ENCODE results near the gene ORC6. TPM values are rescaled to one million over a fixed set of nuclear protein-coding genes. Genes with fewer than 3 reads are reported as not detected.

Gene ORC6
- total and polyA plus RNA-seq, 2 experiments from 2014 or later = 15.4 to 15.8 TPM

- 97% methylated on average over 7 of the region's 7 CpGs for WGBS (ENCODE audit: low lambda C conversion rate, missing lambda C conversion rate)
Measured at GRCh38 chr16:46729326-46729995, 40.0 kb downstream of the ORC6 start.

GRCh38 chr16:46730126-46730525, 40.7 kb downstream of the ORC6 start:
- Histone ChIP-seq H3K9me2 (replicated peaks; ENCODE audit: insufficient read depth) (no peaks in the 10 kb centered on the region), H3K4me2 (no peak overlapping the region), H3K27ac (no peak overlapping the region), H3K27me3 (no peaks in the 10 kb centered on the region), H3K4me3 (no peak overlapping the region), H2AFZ (no peak overlapping the region), H4K20me1 (ENCODE audit: insufficient read depth, poor library complexity, severe bottlenecking) (no peaks in the 10 kb centered on the region), H3K36me3 (replicated peaks; ENCODE audit: insufficient read depth, low read depth) (no peaks in the 10 kb centered on the region), H3K4me1 (ENCODE audit: insufficient read depth) (no peaks in the 10 kb centered on the region), H3K79me2 (no peaks in the 10 kb centered on the region), H3K9me3 (ENCODE audit: low read depth) (no peaks in the 10 kb centered on the region)
- WGBS (ENCODE audit: low lambda C conversion rate, missing lambda C conversion rate) = 94% methylated on average over 7 of the region's 8 CpGs
- TF ChIP-seq EZH2 (IDR thresholded peaks at IDR 0.05; ENCODE audit: borderline replicate concordance) (no peak), EZH2phosphoT487 (IDR thresholded peaks at IDR 0.05; ENCODE audit: low read depth, severe bottlenecking, unreplicated experiment) (no peak)
- TF ChIP-seq, protein P1, sequence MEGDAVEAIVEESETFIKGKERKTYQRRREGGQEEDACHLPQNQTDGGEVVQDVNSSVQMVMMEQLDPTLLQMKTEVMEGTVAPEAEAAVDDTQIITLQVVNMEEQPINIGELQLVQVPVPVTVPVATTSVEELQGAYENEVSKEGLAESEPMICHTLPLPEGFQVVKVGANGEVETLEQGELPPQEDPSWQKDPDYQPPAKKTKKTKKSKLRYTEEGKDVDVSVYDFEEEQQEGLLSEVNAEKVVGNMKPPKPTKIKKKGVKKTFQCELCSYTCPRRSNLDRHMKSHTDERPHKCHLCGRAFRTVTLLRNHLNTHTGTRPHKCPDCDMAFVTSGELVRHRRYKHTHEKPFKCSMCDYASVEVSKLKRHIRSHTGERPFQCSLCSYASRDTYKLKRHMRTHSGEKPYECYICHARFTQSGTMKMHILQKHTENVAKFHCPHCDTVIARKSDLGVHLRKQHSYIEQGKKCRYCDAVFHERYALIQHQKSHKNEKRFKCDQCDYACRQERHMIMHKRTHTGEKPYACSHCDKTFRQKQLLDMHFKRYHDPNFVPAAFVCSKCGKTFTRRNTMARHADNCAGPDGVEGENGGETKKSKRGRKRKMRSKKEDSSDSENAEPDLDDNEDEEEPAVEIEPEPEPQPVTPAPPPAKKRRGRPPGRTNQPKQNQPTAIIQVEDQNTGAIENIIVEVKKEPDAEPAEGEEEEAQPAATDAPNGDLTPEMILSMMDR (IDR thresholded peaks at IDR 0.05; ENCODE audit: poor library complexity) = no peak
- DNase-seq (ENCODE audit: low spot score) = no peak

More at GRCh38 chr16:46729326-46729995, 40.0 kb downstream of the ORC6 start:
- H2AFZ ChIP-seq = no peak overlapping the region
- H3K4me1 ChIP-seq (ENCODE audit: insufficient read depth) = no peaks in the 10 kb centered on the region
- no peaks in the 10 kb centered on the region for H3K36me3 ChIP-seq (replicated peaks; ENCODE audit: insufficient read depth, low read depth)
- H3K79me2 ChIP-seq = no peaks in the 10 kb centered on the region
- no peak overlapping the region for H3K27ac ChIP-seq
- H3K4me3 ChIP-seq = no peak overlapping the region
- no peak overlapping the region for H3K4me2 ChIP-seq
- no peaks in the 10 kb centered on the region for H3K9me2 ChIP-seq (replicated peaks; ENCODE audit: insufficient read depth)
- H3K9me3 ChIP-seq (ENCODE audit: low read depth) = peaks cover 3% of the 10 kb centered on the region
- no peak for TF ChIP-seq EZH2 (IDR thresholded peaks at IDR 0.05; ENCODE audit: borderline replicate concordance)
- TF ChIP-seq EZH2phosphoT487 (IDR thresholded peaks at IDR 0.05; ENCODE audit: low read depth, severe bottlenecking, unreplicated experiment) = no peak
- TF ChIP-seq, protein P1 (IDR thresholded peaks at IDR 0.05; ENCODE audit: poor library complexity) = no peak
- DNase-seq (ENCODE audit: low spot score) = no peak
- H3K27me3 ChIP-seq = no peaks in the 10 kb centered on the region
- no peaks in the 10 kb centered on the region for H4K20me1 ChIP-seq (ENCODE audit: insufficient read depth, poor library complexity, severe bottlenecking)

DNA sequence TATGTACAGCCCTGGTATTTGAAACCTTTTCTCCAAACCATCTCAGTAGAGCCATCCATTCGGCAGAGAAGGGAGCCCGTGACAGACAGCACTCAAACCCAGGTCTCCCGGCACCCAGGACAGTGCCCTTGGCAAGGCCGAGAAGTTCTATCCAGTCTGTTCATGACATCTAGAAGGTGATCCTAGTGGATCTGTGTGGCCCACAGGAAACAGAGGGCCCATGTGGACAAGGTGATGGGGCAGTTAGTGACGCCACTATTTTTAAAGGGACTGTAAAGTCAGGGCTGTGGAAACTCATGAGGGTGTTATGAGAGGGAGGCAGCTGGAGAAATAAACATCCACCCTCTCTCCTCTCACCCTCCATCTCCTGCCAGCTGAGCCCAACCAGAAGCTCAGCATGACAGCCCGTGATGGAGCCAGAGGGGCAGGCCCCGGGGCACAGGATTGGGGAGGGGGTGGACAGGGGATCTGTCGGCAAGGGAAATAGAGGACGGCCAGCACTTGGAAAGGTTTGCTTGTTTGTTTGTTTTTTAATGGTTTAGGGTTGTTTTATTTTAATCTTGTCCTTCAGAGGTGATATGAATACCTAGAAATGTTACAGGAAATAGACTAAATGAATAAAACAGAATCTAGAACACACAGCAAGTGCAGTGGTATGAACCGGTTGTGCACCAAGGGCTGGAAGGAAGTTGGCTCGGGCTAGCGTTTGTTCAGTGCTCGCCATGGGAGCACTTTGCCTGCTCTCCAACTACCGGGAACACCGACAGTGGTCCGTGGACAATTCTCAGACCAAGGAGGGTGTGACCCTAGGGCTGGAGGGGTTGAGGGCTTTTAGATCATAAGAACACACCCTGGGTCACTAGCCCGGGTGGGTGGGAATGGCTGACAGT, 41.6 kb downstream of the ORC6 start:
- Histone ChIP-seq H3K27me3 (no peaks in the 10 kb centered on the region), H3K4me2 (no peak overlapping the region), H4K20me1 (ENCODE audit: insufficient read depth, poor library complexity, severe bottlenecking) (no peaks in the 10 kb centered on the region), H3K9me3 (ENCODE audit: low read depth) (no peaks in the 10 kb centered on the region), H3K4me3 (no peak overlapping the region), H3K4me1 (ENCODE audit: insufficient read depth) (no peaks in the 10 kb centered on the region), H3K9me2 (replicated peaks; ENCODE audit: insufficient read depth) (no peaks in the 10 kb centered on the region), H3K79me2 (no peaks in the 10 kb centered on the region), H2AFZ (no peak overlapping the region), H3K27ac (no peak overlapping the region), H3K36me3 (replicated peaks; ENCODE audit: insufficient read depth, low read depth) (no peaks in the 10 kb centered on the region)
- 84% methylated on average over 17 of the region's 17 CpGs for WGBS (ENCODE audit: low lambda C conversion rate, missing lambda C conversion rate)
- no peak for TF ChIP-seq EZH2 (IDR thresholded peaks at IDR 0.05; ENCODE audit: borderline replicate concordance)
- TF ChIP-seq, protein P1 (IDR thresholded peaks at IDR 0.05; ENCODE audit: poor library complexity) = no peak
- no peak for TF ChIP-seq EZH2phosphoT487 (IDR thresholded peaks at IDR 0.05; ENCODE audit: low read depth, severe bottlenecking, unreplicated experiment)
- DNase-seq (ENCODE audit: low spot score) = no peak

Measured in hepatocyte (in vitro differentiated cells).